SU-DHL-6 (cell line): ENCODE measurements around the gene CSF1.

Experiments
- H2AFZ ChIP-seq: fragments of 200-600 bp; sonication (generic); 2 replicates; pipeline ENCODE4 v1.6.1; 2014; ENCODE audit warnings: low read depth, mild to moderate bottlenecking, moderate library complexity, mixed read lengths, antibody characterized with exemption, low read length; ENCODE audit not compliant: severe bottlenecking
- H3F3A ChIP-seq: fragments of 200-600 bp; shearing (Covaris generic); 2 replicates; pipeline ENCODE4 v1.6.0; 2016; ENCODE audit warnings: antibody characterized with exemption, mild to moderate bottlenecking; ENCODE audit not compliant: insufficient read depth
- H3K27ac ChIP-seq: fragments of 200-600 bp; sonication (generic); 2 replicates; pipeline ENCODE4 v1.5.1; 2016; ENCODE audit warnings: low read depth, mild to moderate bottlenecking, low read length, moderate library complexity, mixed read lengths
- H3K27me3 ChIP-seq: fragments of 200-600 bp; sonication (generic), shearing (Covaris generic); 2 replicates; pipeline ENCODE4 v1.6.0; 2014; ENCODE audit warnings: mild to moderate bottlenecking, low read length
- H3K36me3 ChIP-seq: fragments of 200-600 bp; sonication (generic); 2 replicates; pipeline ENCODE4 v1.6.1; 2014; ENCODE audit warnings: mild to moderate bottlenecking, low read length, mixed read lengths
- H3K4me2 ChIP-seq: fragments of 300-600, 200-600 bp; shearing (Covaris generic), sonication (generic); 2 replicates; pipeline ENCODE4 v1.6.0; 2014; ENCODE audit warnings: low read length, low read depth, mild to moderate bottlenecking; ENCODE audit not compliant: poor library complexity, severe bottlenecking
- H3K4me3 ChIP-seq: fragments of 200-600 bp; sonication (generic); 2 replicates; pipeline ENCODE4 v1.5.1; 2014; ENCODE audit warnings: antibody characterized with exemption, low read length, mild to moderate bottlenecking, mixed read lengths; ENCODE audit not compliant: insufficient read depth, poor library complexity, severe bottlenecking
- H3K79me2 ChIP-seq: fragments of 200-600 bp; sonication (generic); 2 replicates; pipeline ENCODE4 v1.6.1; 2014; ENCODE audit warnings: mild to moderate bottlenecking, low read length, moderate library complexity; ENCODE audit not compliant: insufficient read depth
- H3K9ac ChIP-seq: fragments of 200-600 bp; sonication (generic); 2 replicates; pipeline ENCODE4 v1.7.0; 2014; ENCODE audit warnings: mild to moderate bottlenecking, low read length
- H3K9me2 ChIP-seq: fragments of 200-600 bp; sonication (generic); replicated peaks from 2 replicates; pipeline ENCODE4 v1.6.1; 2014; ENCODE audit warnings: low read length; ENCODE audit not compliant: insufficient read depth
- H3K9me3 ChIP-seq: fragments of 200-600 bp; sonication (generic); 2 replicates; pipeline ENCODE4 v1.6.1; 2014; ENCODE audit warnings: low read length, mixed read lengths; ENCODE audit not compliant: insufficient read depth
- H4K20me1 ChIP-seq: fragments of 200-600 bp; sonication (generic); 2 replicates; pipeline ENCODE4 v1.6.1; 2014; ENCODE audit warnings: low read depth, mild to moderate bottlenecking, antibody characterized with exemption, low read length, moderate library complexity, mixed read lengths
- EZH2phosphoT487 ChIP-seq: fragments of 200-600 bp; sonication (generic), shearing (Covaris generic); conservative IDR thresholded peaks from 2 replicates; pipeline ENCODE4 v1.6.1; 2018; ENCODE audit warnings: mild to moderate bottlenecking, antibody characterized with exemption, low read length, moderate library complexity, mixed read lengths
- TF ChIP-seq, protein P1 (sequence below): fragments of 200-600 bp; sonication (generic); IDR thresholded peaks from one replicate; pipeline ENCODE4 v1.5.1; 2017; ENCODE audit warnings: antibody characterized with exemption, mild to moderate bottlenecking, low read length, moderate library complexity; ENCODE audit not compliant: insufficient read depth, poor library complexity, severe bottlenecking

CSF1 gene

DNA sequence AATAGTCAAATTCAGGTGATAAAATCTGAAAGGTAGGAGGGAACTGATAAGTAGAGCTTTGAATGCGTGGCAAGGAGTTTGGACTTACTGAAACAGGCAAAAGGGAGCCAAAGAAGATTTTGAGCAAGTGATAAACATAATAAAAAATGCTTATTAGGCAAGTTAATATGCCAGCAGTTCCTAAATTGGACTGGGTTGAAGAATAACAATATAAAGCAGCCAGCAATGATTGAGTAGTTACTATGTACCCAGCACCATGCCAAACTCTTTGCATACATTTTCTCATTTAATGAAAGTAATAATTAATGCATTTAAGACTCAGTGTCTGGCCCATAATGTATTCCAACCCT, 50.1 kb downstream of the CSF1 start:
- Histone ChIP-seq H3K4me2 (no peak overlapping the region), H3K79me2 (no peaks in the 10 kb centered on the region), H3K4me3 (no peak overlapping the region), H2AFZ (no peak overlapping the region), H3K9me3 (no peaks in the 10 kb centered on the region), H3F3A (no peaks in the 10 kb centered on the region), H3K9me2 (no peaks in the 10 kb centered on the region), H3K9ac (no peak overlapping the region), H3K27ac (no peak overlapping the region), H3K27me3 (no peaks in the 10 kb centered on the region), H4K20me1 (no peaks in the 10 kb centered on the region), H3K36me3 (no peaks in the 10 kb centered on the region)
- TF ChIP-seq, protein P1, sequence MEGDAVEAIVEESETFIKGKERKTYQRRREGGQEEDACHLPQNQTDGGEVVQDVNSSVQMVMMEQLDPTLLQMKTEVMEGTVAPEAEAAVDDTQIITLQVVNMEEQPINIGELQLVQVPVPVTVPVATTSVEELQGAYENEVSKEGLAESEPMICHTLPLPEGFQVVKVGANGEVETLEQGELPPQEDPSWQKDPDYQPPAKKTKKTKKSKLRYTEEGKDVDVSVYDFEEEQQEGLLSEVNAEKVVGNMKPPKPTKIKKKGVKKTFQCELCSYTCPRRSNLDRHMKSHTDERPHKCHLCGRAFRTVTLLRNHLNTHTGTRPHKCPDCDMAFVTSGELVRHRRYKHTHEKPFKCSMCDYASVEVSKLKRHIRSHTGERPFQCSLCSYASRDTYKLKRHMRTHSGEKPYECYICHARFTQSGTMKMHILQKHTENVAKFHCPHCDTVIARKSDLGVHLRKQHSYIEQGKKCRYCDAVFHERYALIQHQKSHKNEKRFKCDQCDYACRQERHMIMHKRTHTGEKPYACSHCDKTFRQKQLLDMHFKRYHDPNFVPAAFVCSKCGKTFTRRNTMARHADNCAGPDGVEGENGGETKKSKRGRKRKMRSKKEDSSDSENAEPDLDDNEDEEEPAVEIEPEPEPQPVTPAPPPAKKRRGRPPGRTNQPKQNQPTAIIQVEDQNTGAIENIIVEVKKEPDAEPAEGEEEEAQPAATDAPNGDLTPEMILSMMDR = no peak
- TF ChIP-seq EZH2phosphoT487 = no peak

DNA sequence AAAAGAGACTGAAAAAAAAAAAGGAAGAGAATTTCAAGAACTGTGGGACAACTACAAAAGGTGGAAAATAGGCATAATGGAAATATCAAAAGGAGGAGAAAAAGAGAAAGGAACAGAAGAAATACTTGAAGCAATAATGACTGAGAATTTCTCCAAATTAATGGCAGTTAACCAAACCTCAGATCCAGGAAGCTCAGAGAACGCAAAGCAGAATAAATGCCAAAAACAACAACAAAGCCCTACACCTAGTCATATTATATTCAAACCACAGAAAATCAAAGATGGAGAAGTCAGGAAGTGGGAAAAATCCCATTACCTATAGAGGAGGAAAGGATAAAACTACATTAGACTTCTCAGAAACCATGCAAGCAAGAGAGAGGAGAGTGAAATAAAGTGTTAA, 53.2 kb downstream of the CSF1 start:
- H2AFZ ChIP-seq = no peak overlapping the region
- TF ChIP-seq EZH2phosphoT487 = no peak
- TF ChIP-seq, protein P1 = no peak

DNA sequence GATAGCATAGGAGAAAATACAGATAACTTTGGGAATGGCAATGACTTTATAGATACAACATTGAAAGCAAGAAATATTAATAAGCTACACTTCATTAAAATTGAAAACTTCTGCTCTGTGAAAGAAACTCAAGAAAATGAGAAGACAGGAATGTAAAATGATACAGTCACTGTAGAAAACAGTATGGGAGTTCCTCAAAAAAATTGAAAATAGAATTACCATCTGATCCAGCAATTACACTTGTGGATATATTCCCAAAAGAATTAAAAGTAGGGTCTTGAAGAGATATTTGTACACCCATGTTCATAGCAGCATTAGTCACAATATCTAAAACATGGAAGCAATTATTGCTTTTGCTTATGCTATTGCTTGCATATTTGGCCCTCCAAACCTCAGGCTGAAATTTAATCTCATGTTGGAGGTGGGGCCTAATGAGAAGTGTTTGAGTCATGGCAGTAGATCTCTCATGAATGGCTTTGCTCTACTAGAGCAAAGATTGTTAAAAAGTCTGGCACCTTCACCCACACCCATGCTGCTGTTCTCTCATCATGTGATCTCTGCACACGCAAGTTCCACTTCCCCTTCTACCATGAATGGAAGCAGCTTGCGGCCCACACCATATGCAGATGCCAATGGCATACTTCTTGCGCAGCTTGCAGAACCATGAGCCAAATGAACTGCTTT, 58.6 kb downstream of the CSF1 start:
- Histone ChIP-seq H3K9ac (no peak overlapping the region), H3K79me2 (no peaks in the 10 kb centered on the region), H3K36me3 (no peaks in the 10 kb centered on the region), H3K27me3 (no peaks in the 10 kb centered on the region), H3K9me2 (no peaks in the 10 kb centered on the region), H3K9me3 (no peaks in the 10 kb centered on the region), H2AFZ (no peak overlapping the region), H3F3A (no peaks in the 10 kb centered on the region), H3K4me3 (no peak overlapping the region), H3K4me2 (no peak overlapping the region), H4K20me1 (no peaks in the 10 kb centered on the region), H3K27ac (no peak overlapping the region)
- TF ChIP-seq EZH2phosphoT487 = no peak
- TF ChIP-seq, protein P1 = no peak

More for the DNA sequence above, 53.2 kb downstream of the CSF1 start:
- Histone ChIP-seq H3K9ac (no peak overlapping the region), H4K20me1 (no peaks in the 10 kb centered on the region), H3K4me3 (no peak overlapping the region), H3K27me3 (no peaks in the 10 kb centered on the region), H3K36me3 (no peaks in the 10 kb centered on the region), H3K27ac (no peak overlapping the region), H3K4me2 (no peak overlapping the region), H3K9me3 (no peaks in the 10 kb centered on the region), H3K79me2 (no peaks in the 10 kb centered on the region), H3K9me2 (no peaks in the 10 kb centered on the region), H3F3A (no peaks in the 10 kb centered on the region)
